Tongue (tissue), 2 donors: ENCODE results near the gene STK32C. TPM values are rescaled to one million over a fixed set of nuclear protein-coding genes. Genes with fewer than 3 reads are reported as not detected.
A peak's percentile ranks its signal among the peaks of the same experiment; 100 is the strongest.
"Not testable (repeated sequence)": the region's sequence is repeated elsewhere in the genome, so short reads cannot be mapped to it uniquely, and the experiment has no call there.

Experiments used
- DNase-seq: peaks from one replicate; pipeline ENCODE4 v3.0.0-alpha.2; 2015
- total RNA-seq: library from RNA; depleted of rRNA; stranded (reverse); fragments of >200 nt; gene quantifications from one replicate; pipeline ENCODE4 v1.2.3, GENCODE V29; 2014

The STK32C gene
- total RNA-seq, 1 donor from 2014 or later: 7.8 TPM

DNA sequence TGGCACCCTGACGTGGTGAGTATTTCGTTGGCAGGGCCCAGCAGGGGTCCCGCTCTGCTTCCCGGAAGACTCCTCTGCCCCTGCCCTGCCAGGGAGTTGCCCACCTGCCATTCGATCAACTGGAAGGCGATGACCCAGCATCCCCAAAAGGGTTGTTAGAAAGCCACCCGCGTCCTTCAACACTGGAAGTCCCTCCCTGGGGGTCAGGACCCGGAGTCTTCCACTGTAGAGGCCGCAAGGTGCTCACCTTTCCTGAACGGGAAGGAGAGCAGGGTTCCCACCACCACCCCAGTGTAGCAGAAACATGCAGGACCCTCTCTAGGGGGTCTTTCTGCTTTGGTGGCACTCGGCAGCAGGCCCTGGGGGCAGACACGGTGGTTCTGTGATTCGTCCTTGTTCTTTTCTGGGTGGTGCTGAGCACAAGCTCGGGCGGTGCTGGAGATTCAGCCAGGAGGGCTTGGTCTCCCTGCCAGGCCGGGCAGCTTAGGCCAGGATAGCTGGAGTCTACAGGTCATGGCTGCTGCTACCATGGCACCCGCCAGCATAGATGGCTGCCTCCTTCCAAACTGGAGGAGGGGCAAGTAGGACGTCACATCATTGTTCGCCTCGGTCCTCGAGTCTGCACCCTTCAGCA, 140.6 kb downstream of the STK32C start:
- DNase-seq: no peak

DNA sequence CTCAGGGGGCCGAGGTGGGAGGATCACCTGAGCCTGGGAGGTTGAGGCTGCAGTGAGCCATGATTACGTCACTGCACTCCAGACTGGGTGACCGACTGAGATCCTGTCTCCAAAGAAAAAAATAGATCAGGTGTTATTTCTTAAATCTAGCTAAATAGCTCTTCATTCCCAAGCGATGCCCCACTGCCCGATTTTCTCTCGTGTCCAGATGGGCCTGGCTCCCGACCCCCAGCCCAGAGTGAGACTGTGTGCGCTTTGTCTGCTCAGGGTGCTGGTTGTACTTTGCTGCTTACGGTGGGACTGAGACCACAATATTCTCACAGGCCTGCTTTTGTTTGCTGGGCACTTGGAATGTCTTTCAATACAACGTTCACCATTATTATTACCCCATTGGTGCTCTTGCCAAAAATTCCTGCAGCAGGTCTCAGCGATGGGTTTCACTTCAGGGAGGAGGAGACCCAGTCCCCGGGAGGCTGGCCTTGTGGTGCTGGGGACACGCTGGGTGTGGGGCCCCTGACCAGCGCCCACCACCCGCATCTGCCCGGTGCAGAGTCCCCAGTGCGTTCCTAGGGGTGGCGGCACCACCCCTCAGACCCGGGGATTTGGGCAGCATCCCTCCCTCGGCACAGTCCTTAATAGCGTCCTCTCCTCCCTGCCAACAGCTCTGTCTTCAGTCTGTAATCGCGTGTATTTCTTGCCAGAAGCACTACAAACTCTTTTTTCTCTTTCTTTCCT, 141.4 kb downstream of the STK32C start:
- DNase-seq: no peak

- no peak for DNase-seq
These were observed 142.3 kb downstream of the STK32C start for GRCh38 chr10:132165416-132165980.

DNA sequence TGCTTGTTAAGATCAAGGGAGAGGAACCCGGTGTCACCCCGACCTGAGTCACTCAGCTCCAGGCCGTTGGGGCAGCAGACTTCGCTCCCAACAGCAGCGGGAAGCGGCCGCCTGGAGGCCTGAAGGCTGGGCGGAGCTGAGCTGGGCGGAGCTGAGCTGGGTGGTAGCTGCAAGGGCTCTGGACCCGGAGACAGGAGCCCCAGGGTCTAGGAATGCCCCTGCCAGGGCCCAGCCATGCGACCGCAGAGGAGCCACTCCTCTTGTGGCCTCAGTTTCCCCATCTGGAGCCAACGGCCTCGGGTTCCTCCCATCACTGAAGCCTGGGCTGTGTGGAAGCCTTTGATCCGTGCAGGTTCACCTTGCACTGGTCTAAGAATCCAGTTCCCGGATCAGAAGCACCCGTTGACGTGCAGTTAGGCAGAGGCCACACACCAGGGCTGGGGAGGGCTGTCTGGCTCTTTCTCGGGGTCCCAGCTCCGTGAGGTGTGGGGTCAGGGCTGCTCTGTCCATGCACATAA, 142.9 kb downstream of the STK32C start:
- DNase-seq: no peak

- DNase-seq: no peak
These were observed 143.8 kb downstream of the STK32C start for GRCh38 chr10:132163826-132164515.

- DNase-seq: peak; percentile 29
These were observed 144.4 kb downstream of the STK32C start for GRCh38 chr10:132163278-132163765.

DNA sequence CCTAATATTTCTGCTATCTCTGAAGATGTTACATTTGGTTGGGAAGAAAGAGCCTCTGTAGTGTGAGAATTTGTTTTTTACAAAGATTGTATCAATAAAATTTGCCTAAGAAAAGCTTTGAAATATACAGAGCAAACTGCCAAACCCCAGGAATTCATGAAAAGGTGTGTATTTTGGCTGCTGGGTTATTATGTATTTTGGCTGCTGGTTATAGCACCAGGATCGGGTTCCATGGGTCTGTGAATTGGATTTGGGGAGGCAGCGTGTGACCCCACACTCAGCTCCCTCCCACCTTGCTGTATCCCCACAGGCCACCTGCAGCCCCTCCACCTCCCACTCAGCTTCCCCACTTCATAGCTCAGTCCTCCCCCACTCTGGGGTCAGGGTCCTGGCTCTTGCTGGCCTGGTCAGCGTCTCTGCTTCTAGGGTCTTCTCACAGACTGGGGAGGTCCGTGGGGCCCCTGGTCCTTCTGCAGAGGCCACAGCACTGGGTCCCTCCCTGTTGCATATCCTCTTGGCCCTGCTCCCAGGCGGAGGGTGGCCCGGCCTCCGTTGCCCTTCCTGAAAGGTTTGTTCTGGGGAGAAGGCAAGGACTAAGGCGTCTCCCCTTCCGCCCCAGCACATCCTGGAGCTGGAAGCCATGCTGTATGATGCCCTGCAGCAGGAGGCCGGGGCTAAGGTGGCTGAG, 145.0 kb downstream of the STK32C start:
- DNase-seq: peak; percentile 32

GRCh38 chr10:132162021-132162531, 145.7 kb downstream of the STK32C start:
- DNase-seq: peak; percentile 65

DNA sequence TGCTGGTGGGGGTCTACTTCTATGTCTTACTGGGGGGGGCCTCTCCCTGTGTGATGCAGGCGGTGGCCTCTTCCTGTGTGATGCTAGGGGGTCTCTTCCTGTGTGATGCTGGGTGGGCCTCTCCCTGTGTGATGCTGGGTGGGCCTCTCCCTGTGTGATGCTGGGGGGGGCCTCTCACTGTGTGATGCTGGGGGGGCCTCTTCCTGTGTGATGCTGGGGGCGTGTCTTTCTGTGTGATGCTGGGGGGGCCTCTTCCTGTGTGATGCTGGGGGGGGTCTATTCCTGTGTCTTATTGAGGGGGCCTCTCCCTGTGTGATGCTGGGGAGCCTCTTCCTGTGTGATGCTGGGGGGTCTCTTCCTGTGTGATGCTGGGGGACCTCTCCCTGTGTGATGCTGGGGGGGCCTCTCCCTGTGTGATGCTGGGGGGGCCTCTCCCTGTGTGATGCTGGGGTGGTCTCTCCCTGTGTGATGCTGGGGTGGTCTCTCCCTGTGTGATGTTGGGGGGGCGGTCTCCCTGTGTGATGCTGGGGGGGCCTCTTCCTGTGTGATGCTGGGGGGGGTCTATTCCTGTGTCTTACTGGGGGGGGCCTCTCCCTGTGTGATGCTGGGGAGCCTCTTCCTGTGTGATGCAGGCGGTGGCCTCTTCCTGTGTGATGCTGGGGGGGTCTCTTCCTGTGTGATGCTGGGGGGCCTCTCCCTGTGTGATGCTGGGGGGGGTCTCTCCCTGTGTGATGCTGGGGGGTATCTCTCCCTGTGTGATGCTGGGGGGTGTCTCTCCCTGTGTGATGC, 146.7 kb downstream of the STK32C start:
- not testable (repeated sequence) for DNase-seq

DNA sequence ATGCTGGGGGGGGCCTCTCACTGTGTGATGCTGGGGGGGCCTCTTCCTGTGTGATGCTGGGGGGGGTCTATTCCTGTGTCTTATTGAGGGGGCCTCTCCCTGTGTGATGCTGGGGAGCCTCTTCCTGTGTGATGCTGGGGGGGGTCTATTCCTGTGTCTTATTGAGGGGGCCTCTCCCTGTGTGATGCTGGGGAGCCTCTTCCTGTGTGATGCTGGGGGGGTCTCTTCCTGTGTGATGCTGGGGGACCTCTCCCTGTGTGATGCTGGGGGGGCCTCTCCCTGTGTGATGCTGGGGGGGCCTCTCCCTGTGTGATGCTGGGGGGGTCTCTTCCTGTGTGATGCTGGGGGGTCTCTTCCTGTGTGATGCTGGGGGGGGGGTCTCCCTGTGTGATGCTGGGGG, 147.5 kb downstream of the STK32C start:
- not testable (repeated sequence) for DNase-seq

DNA sequence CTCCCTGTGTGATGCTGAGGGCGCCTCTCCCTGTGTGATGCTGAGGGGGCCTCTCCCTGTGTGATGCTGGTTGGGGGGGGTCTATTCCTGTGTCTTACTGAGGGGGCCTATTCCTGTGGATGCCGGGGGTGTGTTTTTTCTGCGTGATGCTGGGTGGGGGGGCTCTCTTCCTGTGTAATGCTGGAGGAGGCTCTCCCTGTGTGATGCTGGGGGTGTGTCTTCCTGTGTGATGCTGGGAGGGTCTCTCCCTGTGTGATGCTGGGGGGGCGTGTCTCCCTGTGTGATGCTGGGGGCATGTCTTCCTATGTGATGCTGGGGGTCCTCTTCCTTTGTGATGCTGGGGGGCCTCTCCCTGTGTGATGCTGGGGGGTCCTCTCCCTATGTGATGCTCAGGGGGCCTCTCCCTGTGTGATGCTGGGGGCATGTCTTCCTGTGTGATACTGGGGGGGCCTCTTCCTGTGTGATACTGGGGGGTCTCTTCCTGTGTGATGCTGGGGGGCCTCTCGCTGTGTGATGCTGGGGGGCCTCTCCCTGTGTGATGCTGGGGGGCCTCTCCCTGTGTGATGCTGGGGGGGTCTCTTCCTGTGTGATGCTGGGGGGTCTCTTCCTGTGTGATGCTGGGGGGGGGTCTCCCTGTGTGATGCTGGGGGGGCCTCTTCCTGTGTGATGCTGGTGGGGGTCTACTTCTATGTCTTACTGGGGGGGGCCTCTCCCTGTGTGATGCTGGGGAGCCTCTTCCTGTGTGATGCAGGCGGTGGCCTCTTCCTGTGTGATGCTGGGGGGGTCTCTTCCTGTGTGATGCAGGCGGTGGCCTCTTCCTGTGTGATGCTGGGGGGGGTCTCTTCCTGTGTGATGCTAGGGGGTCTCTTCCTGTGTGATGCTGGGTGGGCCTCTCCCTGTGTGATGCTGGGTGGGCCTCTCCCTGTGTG, 148.2 kb downstream of the STK32C start:
- not testable (repeated sequence) for DNase-seq

- DNase-seq: no peak
These were observed 148.9 kb downstream of the STK32C start for GRCh38 chr10:132158823-132159222.

DNA sequence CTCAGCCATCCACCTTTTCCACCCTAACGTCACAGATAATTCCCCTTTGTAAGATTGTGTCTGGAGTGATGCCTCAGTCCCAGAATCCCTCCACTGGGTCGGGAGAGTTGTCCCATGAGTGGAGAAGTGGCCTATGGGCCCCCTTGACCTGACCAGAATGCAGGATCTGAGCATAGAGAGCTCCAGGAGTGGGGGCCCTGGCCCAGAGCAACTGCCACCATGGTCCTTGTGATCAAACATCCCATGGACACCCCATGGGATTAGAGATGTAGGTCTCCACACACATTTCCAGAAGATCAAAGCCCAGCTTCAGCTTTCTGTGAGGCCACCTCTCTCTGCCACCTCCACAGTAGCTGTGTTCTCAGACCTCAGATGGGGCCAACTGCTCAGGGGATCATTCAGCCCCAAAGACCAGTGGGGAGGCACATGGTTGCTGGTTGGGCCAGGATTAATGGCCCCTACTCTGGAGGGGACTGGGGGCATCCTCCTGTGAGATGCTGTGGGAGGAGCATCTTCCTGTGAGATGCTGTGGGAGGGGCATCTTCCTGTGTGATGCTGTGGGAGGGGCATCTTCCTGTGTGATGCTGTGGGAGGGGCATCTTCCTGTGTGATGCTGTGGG, 149.5 kb downstream of the STK32C start:
- no peak for DNase-seq

Other genes with a start within 250 kb of the STK32C start
- 1.0 TPM for gene JAKMIP3, start 242.0 kb downstream of the STK32C start, total RNA-seq
- 2.2 TPM for gene DPYSL4, start 121.0 kb downstream of the STK32C start, total RNA-seq
- 10.2 TPM for gene LRRC27, start 24.2 kb upstream of the STK32C start, total RNA-seq
- 25.3 TPM for gene PWWP2B, start 89.2 kb upstream of the STK32C start, total RNA-seq
- 115 TPM for gene INPP5A, start 229.8 kb upstream of the STK32C start, total RNA-seq